BJ (cell line): ENCODE measurements around the gene GRK2. TPM values are rescaled to one million over a fixed set of nuclear protein-coding genes. Genes with fewer than 3 reads are reported as not detected.

ENCODE experiments used
- CTCF ChIA-PET: fragments of 350-600 bp; formaldehyde crosslinking; extraction: SDS; loops from one replicate; lab custom pipeline; 2021; ENCODE audit warnings: antibody characterized with exemption, inconsistent platforms; lab: Yijun Ruan, JAX
- POLR2A ChIA-PET: fragments of 300-600 bp; sonication (Branson Sonifier 250); formaldehyde crosslinking; extraction: SDS; loops from one replicate; lab custom pipeline; 2021; ENCODE audit warnings: antibody characterized with exemption; lab: Charles Lee
- DNase-seq: peaks from one replicate; pipeline ENCODE4 v3.0.0-alpha.2; 2011; ENCODE audit warnings: low read depth
- H3K27me3 ChIP-seq: 2 replicates; pipeline ENCODE4 v1.6.0; 2011; ENCODE audit warnings: low read length; ENCODE audit not compliant: control insufficient read depth, insufficient read depth
- H3K36me3 ChIP-seq: 2 replicates; pipeline ENCODE4 v1.5.1; 2011; ENCODE audit warnings: low read length; ENCODE audit not compliant: control insufficient read depth, insufficient read depth
- H3K4me3 ChIP-seq: 2 replicates; pipeline ENCODE4 v1.5.1; 2011; ENCODE audit warnings: low read depth, mild to moderate bottlenecking, control low read depth, low read length
- polyA plus RNA-seq: library from polyadenylated mRNA; depleted of rRNA; stranded (reverse); fragments of >200 nt; gene quantifications from 2 replicates; pipeline ENCODE4 v1.2.3, GENCODE V29; 2011
- TF ChIP-seq, protein P1 (sequence below): IDR thresholded peaks from 2 replicates; pipeline ENCODE4 v1.5.1; 2011; ENCODE audit warnings: low read depth, mild to moderate bottlenecking, control low read depth, inconsistent platforms, low read length, moderate library complexity; ENCODE audit not compliant: insufficient read depth

The GRK2 gene
- polyA plus RNA-seq, 1 experiment: 31.2 TPM

DNA sequence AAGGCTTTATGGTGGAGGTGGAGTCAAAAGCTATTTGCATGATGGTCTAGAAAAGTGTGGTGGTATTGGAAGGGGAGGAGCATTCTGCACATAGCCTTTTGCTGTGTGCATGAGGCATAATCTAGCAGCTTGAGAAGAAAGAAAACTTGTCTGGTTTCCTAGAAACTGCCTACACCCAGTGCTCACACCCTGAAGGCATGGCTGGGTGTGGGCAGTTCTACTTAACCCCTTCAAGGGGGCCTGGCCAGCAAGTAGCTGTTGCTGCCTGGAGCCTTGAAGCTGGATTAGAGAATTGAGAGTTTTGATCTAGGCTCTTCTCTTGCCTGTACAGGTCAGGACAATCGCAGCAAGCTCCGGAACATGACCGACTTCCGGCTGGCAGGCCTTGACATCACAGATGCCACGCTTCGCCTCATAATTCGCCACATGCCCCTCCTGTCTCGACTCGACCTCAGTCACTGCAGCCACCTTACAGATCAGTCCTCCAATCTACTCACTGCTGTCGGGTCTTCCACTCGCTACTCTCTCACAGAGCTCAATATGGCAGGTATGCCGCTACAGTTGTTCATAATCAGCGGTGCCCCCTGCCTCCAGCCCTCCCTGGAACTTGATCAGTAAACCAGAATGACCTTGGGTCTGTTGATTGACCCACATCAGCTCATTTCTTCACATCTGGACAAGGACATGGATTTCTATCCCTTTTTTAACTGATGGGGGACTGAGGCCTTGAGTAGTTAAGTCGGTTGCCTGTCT, 12.2 kb upstream of the GRK2 start:
- no peak for DNase-seq
- H3K4me3 ChIP-seq: no peak overlapping the region
- ChIA-PET POLR2A (interaction anchor here (0.5 kb wide), 1 partner anchor 22 kb away, joined by 3 read pairs; no protein-coding TSS in a partner anchor), CTCF (interaction anchor here (1.1 to 4.1 kb wide), 7 partner anchors 8 to 200 kb away, joined by 3 to 36 read pairs (median 5); partner anchors contain the start of gene KDM2A)
- H3K27me3 ChIP-seq: no peaks in the 10 kb centered on the region
- TF ChIP-seq, protein P1, sequence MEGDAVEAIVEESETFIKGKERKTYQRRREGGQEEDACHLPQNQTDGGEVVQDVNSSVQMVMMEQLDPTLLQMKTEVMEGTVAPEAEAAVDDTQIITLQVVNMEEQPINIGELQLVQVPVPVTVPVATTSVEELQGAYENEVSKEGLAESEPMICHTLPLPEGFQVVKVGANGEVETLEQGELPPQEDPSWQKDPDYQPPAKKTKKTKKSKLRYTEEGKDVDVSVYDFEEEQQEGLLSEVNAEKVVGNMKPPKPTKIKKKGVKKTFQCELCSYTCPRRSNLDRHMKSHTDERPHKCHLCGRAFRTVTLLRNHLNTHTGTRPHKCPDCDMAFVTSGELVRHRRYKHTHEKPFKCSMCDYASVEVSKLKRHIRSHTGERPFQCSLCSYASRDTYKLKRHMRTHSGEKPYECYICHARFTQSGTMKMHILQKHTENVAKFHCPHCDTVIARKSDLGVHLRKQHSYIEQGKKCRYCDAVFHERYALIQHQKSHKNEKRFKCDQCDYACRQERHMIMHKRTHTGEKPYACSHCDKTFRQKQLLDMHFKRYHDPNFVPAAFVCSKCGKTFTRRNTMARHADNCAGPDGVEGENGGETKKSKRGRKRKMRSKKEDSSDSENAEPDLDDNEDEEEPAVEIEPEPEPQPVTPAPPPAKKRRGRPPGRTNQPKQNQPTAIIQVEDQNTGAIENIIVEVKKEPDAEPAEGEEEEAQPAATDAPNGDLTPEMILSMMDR: no peak
- H3K36me3 ChIP-seq: peaks cover 57% of the 10 kb centered on the region

DNA sequence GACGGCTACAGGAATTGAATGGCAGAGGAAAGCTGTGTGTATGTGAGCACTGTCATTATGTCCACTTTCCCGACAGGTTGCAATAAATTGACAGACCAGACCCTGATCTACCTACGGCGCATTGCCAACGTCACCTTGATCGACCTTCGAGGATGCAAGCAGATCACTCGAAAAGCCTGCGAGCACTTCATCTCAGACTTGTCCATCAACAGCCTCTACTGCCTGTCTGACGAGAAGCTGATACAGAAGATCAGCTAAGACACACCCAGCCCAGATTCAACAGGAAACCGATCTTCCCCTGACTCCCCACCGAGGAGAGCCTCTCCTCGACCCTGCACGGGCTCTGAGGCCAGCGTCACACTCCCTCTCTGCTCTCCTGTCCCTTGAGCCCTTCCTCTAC, 11.5 kb upstream of the GRK2 start:
- Histone ChIP-seq H3K36me3 (peaks cover 53% of the 10 kb centered on the region), H3K27me3 (no peaks in the 10 kb centered on the region), H3K4me3 (no peak overlapping the region)
- no peak for DNase-seq
- ChIA-PET CTCF (interaction anchor here (2.6 to 4.1 kb wide), 2 partner anchors 8 to 63 kb away, joined by 14 to 36 read pairs; no protein-coding TSS in a partner anchor), POLR2A (no interaction called here)
- TF ChIP-seq, protein P1: no peak

DNA sequence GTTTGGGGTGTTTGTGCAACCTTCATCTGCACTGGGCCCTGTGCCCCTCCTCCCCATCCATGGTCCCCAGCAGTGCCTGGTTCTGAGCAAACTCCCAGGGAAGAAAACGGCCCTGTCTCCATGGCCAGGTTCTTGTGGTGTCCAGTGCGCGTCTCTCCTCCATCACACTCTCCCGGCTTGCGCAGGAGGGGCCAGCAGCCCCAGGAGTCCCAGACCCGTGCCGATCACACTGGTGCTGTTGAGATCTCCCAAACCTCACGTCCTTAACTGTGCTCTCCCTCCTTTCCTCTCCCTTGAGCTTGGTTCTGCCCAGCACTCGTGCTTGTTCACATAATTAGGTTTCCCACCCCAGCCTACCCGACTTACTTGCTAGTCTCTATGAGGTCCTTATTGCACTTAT, 10.9 kb upstream of the GRK2 start:
- POLR2A ChIA-PET: no interaction called here
- Histone ChIP-seq H3K36me3 (peaks cover 48% of the 10 kb centered on the region), H3K4me3 (no peak overlapping the region), H3K27me3 (no peaks in the 10 kb centered on the region)
- DNase-seq: no peak
- CTCF ChIA-PET: interaction anchor here (2.6 kb wide), 1 partner anchor 62 kb away, joined by 14 read pairs; no protein-coding TSS in a partner anchor
- TF ChIP-seq, protein P1: no peak

DNA sequence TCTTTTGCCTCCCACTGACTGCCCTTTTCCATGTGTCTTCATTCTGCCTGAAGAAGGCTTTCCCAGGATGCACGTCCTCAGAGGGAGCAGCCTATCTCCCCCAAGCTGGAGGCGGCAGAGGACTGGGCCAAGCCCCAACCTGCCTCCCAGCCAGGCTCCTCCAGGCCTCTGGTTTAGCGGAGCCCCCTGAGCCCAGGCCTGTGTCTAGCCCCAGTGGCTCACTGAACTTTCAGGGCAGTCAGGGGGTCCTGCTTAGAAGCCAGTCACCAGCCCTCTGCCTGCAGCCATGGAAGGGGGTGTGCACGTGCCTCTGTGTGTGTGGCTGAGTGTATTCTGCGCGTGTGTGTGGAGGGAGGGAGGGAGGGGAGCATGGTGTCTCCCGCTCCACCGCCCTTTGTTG, 10.4 kb upstream of the GRK2 start:
- Histone ChIP-seq H3K36me3 (peaks cover 43% of the 10 kb centered on the region), H3K4me3 (no peak overlapping the region), H3K27me3 (no peaks in the 10 kb centered on the region)
- POLR2A ChIA-PET: no interaction called here
- CTCF ChIA-PET: no interaction called here
- DNase-seq: no peak
- TF ChIP-seq, protein P1: no peak

DNA sequence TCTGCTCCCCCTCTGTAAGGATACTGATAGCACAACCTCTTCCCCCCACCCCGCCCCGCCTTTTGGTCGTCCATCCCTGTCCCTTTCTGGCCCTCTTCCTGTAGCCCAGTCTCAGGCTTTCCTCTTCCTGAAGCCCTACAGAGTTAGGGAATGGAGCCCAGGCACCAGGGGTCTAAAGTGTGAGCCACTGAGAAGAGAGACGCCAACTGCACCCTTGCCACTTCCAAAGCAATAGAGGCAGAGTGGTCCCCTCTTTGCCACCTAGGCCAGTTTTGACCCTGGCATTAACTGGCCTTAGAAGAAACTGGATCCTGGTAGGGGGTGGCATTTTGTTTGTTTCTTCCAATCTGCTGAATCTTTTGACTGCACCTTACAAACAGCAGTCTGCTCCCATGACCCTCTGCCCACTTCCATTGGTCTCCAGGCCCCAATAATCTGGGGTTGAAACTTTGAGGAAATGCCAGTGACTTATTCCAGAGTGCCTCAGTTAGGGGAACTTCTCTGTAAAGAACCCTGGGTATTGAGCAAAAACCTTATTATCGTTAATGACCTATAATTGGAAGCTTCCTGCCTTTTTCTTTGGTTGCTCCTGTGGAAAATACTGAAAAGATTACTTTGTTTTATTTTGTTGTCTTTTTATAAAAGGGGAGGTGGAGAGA, 9.7 kb upstream of the GRK2 start:
- POLR2A ChIA-PET: no interaction called here
- H3K27me3 ChIP-seq: no peaks in the 10 kb centered on the region
- peaks cover 43% of the 10 kb centered on the region for H3K36me3 ChIP-seq
- TF ChIP-seq, protein P1: no peak
- no peak overlapping the region for H3K4me3 ChIP-seq
- CTCF ChIA-PET: no interaction called here
- no peak for DNase-seq
